Measurements from ENCODE around the gene STX17.
"Not testable (repeated sequence)": the region's sequence is repeated elsewhere in the genome, so short reads cannot be mapped to it uniquely, and the experiment has no call there.

STX17 gene

GRCh38 chr9:99906403-99907207 lies at the start of gene STX17:
STX17 (plus strand) TSS chr9:99906654; CDS start chr9:99915240, 8,586 bp downstream.
- DNase-seq = peak; percentile 88 to 89

GRCh38 chr9:99857576-99857975 lies 48.9 kb upstream of the STX17 start:
- not testable (repeated sequence) for DNase-seq

GRCh38 chr9:99858087-99858486 lies 48.4 kb upstream of the STX17 start:
- DNase-seq = no peak

- no peak for DNase-seq
These were observed 47.0 kb upstream of the STX17 start for GRCh38 chr9:99859243-99859980.

GRCh38 chr9:99860266-99860665 lies 46.2 kb upstream of the STX17 start:
- no peak for DNase-seq

GRCh38 chr9:99863955-99864354 lies 42.5 kb upstream of the STX17 start:
- no peak for DNase-seq

- DNase-seq = no peak
These were observed 40.1 kb upstream of the STX17 start for GRCh38 chr9:99866398-99866797.

GRCh38 chr9:99867536-99867935 lies 38.9 kb upstream of the STX17 start:
- no peak for DNase-seq

GRCh38 chr9:99867968-99868367 lies 38.5 kb upstream of the STX17 start:
- no peak for DNase-seq

- DNase-seq = no peak
These were observed 37.6 kb upstream of the STX17 start for GRCh38 chr9:99868845-99869244.

GRCh38 chr9:99870126-99870525 lies 36.3 kb upstream of the STX17 start:
- DNase-seq = no peak

- DNase-seq = no peak
These were observed 32.9 kb upstream of the STX17 start for GRCh38 chr9:99873531-99873930.

GRCh38 chr9:99873943-99874584 lies 32.4 kb upstream of the STX17 start:
- DNase-seq = peak; percentile 28 to 34

GRCh38 chr9:99876190-99876589 lies 30.3 kb upstream of the STX17 start:
- DNase-seq = no peak

GRCh38 chr9:99878651-99879050 lies 27.8 kb upstream of the STX17 start:
- DNase-seq = no peak

- DNase-seq = peak; percentile 33 to 35
These were observed 24.7 kb upstream of the STX17 start for GRCh38 chr9:99881769-99882168.

- no peak for DNase-seq
These were observed 20.7 kb upstream of the STX17 start for GRCh38 chr9:99885747-99886146.

- DNase-seq = no peak
These were observed 17.3 kb upstream of the STX17 start for GRCh38 chr9:99889120-99889519.

GRCh38 chr9:99894826-99895225 lies 11.6 kb upstream of the STX17 start:
- no peak for DNase-seq

GRCh38 chr9:99895510-99895909 lies 10.9 kb upstream of the STX17 start:
- no peak for DNase-seq

GRCh38 chr9:99896119-99896518 lies 10.3 kb upstream of the STX17 start:
- no peak for DNase-seq

- DNase-seq = no peak
These were observed 3.1 kb upstream of the STX17 start for GRCh38 chr9:99903393-99903792.

- DNase-seq = no peak
These were observed 536 bp upstream of the STX17 start for GRCh38 chr9:99905833-99906402.

- no peak for DNase-seq
These were observed 716 bp downstream of the STX17 start for GRCh38 chr9:99907208-99907532.

Data from activated T-cell treated with anti-CD3 and anti-CD28 coated beads, Interleukin-2, amount 50 U/mL, for 48 hours (primary cell).